Tongue (tissue), 2 donors: ENCODE results near the gene MYH10. TPM values are rescaled to one million over a fixed set of nuclear protein-coding genes. Genes with fewer than 3 reads are reported as not detected.

Source experiments
- DNase-seq: peaks from one replicate; pipeline ENCODE4 v3.0.0-alpha.2; 2015
- total RNA-seq: library from RNA; depleted of rRNA; stranded (reverse); fragments of >200 nt; gene quantifications from one replicate; pipeline ENCODE4 v1.2.3, GENCODE V29; 2014

Gene MYH10
- total RNA-seq, 1 donor from 2014 or later = 86.1 TPM

GRCh38 chr17:8494506-8495111, 135.9 kb downstream of the MYH10 start:
- DNase-seq = no peak

GRCh38 chr17:8494021-8494420, 136.5 kb downstream of the MYH10 start:
- DNase-seq = no peak

GRCh38 chr17:8492121-8492520, 138.4 kb downstream of the MYH10 start:
- no peak for DNase-seq

GRCh38 chr17:8490256-8491023, 140.1 kb downstream of the MYH10 start:
- no peak for DNase-seq

GRCh38 chr17:8489841-8490240, 140.7 kb downstream of the MYH10 start:
- DNase-seq = no peak

- no peak for DNase-seq
Measured at GRCh38 chr17:8488901-8489300, 141.6 kb downstream of the MYH10 start.

- no peak for DNase-seq
Measured at GRCh38 chr17:8488491-8488890, 142.0 kb downstream of the MYH10 start.

GRCh38 chr17:8487743-8488142, 142.8 kb downstream of the MYH10 start:
- no peak for DNase-seq

- no peak for DNase-seq
Measured at GRCh38 chr17:8487130-8487645, 143.3 kb downstream of the MYH10 start.

- DNase-seq = no peak
Measured at GRCh38 chr17:8485491-8485890, 145.0 kb downstream of the MYH10 start.

- no peak for DNase-seq
Measured at GRCh38 chr17:8484465-8484864, 146.1 kb downstream of the MYH10 start.

- no peak for DNase-seq
Measured at GRCh38 chr17:8482546-8482945, 148.0 kb downstream of the MYH10 start.

- DNase-seq = no peak
Measured at GRCh38 chr17:8481703-8482102, 148.8 kb downstream of the MYH10 start.

- no peak for DNase-seq
Measured at GRCh38 chr17:8481089-8481488, 149.4 kb downstream of the MYH10 start.

- DNase-seq = no peak
Measured at GRCh38 chr17:8480011-8480976, 150.2 kb downstream of the MYH10 start.

- DNase-seq = no peak
Measured at GRCh38 chr17:8479431-8479947, 151.0 kb downstream of the MYH10 start.

- DNase-seq = no peak
Measured at GRCh38 chr17:8477715-8478441, 152.6 kb downstream of the MYH10 start.

GRCh38 chr17:8477171-8477570, 153.4 kb downstream of the MYH10 start:
- no peak for DNase-seq

GRCh38 chr17:8476741-8477140, 153.8 kb downstream of the MYH10 start:
- DNase-seq = no peak

GRCh38 chr17:8475781-8476180, 154.7 kb downstream of the MYH10 start:
- DNase-seq = no peak

- DNase-seq = no peak
Measured at GRCh38 chr17:8475227-8475626, 155.3 kb downstream of the MYH10 start.

- no peak for DNase-seq
Measured at GRCh38 chr17:8474826-8475225, 155.7 kb downstream of the MYH10 start.
